ENCODE data around the gene WBP2.
A peak's percentile ranks its signal among the peaks of the same experiment; 100 is the strongest.

Gene WBP2

DNA sequence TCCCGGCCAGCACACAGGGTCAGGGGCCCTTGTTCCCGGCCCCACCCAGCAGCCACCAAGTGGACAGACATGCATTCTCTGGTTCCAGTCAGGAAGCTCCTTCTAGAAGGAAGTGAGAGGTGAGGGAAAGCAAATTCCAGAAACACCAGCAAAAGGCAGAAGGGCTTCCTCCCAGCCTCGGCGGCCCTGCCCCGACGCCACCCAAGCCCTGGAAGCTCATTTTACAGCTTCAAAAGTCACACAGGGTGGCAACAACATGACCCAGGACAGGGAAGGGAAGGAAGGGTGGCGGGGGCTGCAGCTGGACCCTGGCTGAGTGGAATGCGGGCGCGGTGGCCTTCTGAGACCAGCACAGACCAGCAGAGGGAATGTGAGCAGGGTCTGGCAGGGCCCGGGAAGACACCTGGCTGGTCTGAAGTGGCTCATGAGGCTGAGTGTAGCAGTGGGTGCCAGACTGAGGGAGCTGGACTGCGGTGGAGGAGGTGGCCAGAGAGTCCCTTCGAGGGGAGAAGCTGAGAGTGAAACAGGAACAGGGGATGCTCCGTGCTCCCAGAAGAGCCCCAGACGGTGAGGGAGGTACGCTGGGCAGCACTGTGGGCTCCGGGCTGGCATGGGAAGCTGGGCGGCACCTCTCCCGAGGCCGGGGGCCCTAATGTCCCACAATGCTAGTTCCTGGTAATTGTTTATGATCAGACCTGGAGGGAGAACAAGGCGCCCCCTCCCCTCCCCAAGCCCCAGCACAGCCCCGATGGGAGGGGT lies 9.0 kb downstream of the WBP2 start:
- TF ChIP-seq, protein P1, sequence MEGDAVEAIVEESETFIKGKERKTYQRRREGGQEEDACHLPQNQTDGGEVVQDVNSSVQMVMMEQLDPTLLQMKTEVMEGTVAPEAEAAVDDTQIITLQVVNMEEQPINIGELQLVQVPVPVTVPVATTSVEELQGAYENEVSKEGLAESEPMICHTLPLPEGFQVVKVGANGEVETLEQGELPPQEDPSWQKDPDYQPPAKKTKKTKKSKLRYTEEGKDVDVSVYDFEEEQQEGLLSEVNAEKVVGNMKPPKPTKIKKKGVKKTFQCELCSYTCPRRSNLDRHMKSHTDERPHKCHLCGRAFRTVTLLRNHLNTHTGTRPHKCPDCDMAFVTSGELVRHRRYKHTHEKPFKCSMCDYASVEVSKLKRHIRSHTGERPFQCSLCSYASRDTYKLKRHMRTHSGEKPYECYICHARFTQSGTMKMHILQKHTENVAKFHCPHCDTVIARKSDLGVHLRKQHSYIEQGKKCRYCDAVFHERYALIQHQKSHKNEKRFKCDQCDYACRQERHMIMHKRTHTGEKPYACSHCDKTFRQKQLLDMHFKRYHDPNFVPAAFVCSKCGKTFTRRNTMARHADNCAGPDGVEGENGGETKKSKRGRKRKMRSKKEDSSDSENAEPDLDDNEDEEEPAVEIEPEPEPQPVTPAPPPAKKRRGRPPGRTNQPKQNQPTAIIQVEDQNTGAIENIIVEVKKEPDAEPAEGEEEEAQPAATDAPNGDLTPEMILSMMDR (conservative IDR thresholded peaks at IDR 0.05; ENCODE audit: control insufficient read depth, insufficient read depth, low read depth, low read length) = no peak
- DNase-seq (ENCODE audit: low read depth) = no peak
- H3K4me3 ChIP-seq (ENCODE audit: control insufficient read depth, low read depth, low read length) = no peak overlapping the region

DNA sequence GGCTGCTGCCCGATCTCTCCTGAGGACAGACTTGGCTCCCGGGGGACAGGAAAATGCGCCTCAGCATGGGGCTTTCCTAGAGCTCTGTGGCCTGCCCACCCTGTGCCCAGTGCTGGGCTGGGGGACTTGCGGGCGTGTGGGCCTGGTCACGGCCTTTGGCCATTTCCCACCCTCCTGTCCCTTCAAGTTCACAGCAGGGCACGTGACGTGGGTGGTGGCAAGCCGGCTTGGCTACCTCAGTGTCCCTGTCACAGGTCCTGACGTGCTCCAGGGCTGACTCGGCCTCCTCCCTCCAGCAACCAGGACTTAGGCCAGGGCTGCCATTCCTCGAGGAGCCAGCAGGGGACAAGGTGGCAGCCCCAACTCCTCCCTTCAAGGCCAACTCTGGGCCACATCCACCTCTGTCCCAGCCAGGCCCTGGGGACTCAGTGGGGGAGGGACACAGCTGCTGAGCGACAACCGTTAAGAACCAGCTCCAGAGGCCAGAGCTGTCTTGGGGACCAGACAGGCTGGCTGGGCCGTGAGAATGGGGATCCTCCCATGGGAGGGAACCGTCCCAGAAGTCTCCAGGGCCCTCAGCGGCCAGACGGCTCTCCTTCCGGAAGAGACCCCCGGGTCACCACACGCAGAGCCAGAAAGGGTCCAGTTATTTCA lies 9.9 kb downstream of the WBP2 start:
- DNase-seq (ENCODE audit: low read depth) = peak; percentile 61
- no peak overlapping the region for H3K4me3 ChIP-seq (ENCODE audit: control insufficient read depth, low read depth, low read length)
- TF ChIP-seq, protein P1 (conservative IDR thresholded peaks at IDR 0.05; ENCODE audit: control insufficient read depth, insufficient read depth, low read depth, low read length) = peak; percentile 64

DNA sequence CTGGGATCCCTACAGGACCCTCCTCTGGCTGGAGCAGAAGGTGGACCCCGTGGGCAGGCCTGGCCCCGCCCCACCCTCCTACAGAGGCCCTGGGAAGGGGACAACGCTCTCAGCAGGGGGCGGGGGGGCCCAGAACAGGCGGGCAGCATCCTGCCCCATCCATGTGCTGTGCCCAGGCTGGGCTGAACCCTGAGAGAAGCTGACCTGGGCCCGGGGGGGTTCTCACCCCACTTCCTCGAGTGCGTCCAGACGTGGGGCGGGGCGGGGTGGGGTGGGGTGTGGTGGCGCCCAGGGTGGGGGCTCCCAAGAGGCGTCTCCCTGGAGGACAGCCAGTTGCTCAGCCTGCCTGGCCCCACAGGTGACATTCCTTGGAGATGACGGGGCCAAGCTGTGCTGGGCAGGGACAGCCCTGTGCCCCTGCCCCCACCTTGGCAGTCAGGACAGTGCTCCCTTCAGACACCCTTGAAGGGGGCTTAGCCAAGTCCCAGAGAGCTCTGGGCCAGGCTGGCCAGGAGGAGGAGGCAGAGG lies 10.5 kb downstream of the WBP2 start:
- DNase-seq (ENCODE audit: low read depth) = no peak
- TF ChIP-seq, protein P1 (conservative IDR thresholded peaks at IDR 0.05; ENCODE audit: control insufficient read depth, insufficient read depth, low read depth, low read length) = no peak
- no peak overlapping the region for H3K4me3 ChIP-seq (ENCODE audit: control insufficient read depth, low read depth, low read length)

DNA sequence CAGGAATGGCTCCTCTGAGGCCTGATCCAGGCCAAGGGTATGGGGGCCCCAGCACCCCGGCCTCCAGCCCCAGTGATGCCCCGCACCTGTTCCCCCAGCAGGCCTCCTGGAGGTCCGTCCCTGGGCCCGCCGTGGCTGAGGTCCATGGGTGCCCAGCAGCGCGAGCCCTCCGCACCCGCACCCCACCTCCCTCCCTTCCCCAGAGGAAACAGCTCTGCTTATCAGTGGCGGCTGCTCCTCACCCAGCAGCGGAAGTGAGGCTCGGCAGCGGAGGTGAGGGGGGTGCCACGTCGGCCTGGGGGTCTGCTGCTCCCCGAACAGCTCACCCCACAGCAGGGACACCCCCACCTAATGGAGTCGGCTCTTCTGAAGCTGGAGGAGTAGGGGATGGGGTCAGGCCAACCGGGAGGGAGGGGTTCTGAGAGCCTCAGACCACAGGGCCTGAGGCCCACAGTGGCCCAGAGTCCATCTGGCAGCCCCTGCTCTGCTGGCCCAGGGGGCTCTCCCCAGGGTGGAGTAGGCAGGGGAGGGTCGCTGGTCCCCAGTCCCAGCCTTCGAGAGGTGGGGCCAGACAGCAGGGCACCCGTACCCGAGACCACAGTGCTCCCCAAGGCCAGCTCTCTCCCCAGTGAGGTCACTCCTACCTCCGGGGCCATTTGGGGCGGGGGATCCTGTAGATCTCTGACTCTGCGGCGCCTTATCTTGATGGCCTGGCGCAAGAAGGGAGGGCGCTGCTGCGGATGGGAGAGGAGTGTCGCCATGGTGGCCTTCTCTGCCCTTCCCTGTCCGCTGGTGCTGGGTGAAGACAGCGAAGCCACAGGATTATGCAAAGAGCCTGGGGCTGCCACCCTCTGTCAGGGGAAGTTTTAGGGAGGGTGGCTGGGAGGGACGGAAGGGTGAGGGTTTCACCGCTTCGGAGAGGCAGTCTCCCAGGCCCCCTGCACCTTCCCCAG lies 11.3 kb downstream of the WBP2 start, which contains the start of gene UNC13D:
Gene UNC13D (minus strand): TSS at position 828 of the 953 bp plus-strand sequence. CDS start 67 bp downstream, at position 761.
- TF ChIP-seq, protein P1 (conservative IDR thresholded peaks at IDR 0.05; ENCODE audit: control insufficient read depth, insufficient read depth, low read depth, low read length) = no peak
- DNase-seq (ENCODE audit: low read depth) = no peak
- H3K4me3 ChIP-seq (ENCODE audit: control insufficient read depth, low read depth, low read length) = no peak within 1 kb of the TSS

DNA sequence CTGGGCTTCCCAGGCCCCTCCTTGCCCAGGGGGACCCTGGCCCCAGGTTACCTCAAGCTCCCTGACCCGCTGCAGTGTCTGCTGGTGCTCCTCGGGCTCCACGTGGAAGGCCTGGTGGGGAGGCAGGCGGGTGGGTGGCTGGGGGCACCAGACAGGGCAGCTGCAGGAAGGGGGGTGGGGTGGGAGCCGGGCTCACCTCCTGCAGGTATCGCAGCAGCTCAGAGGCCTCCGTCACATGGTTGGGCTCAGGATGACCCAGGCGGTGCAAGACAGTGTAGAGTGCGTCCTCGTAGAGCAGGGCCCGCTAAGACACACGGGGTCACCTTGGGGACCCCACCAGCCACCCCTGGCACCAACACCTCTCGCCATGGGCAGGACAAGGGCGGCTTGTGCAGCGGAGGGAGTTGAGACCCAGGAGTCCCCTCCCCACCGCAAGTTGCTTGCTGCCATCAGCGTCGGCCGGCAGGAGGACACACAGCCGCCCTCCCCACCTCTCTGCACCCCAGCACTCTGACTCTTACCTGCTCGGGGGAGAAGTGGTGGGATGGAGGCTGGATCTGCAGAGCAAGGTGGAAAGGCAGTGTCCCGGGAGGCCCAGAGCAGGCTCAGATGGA lies 12.1 kb downstream of the WBP2 start:
- no peak overlapping the region for H3K4me3 ChIP-seq (ENCODE audit: control insufficient read depth, low read depth, low read length)
- DNase-seq (ENCODE audit: low read depth) = no peak
- TF ChIP-seq, protein P1 (conservative IDR thresholded peaks at IDR 0.05; ENCODE audit: control insufficient read depth, insufficient read depth, low read depth, low read length) = no peak

DNA sequence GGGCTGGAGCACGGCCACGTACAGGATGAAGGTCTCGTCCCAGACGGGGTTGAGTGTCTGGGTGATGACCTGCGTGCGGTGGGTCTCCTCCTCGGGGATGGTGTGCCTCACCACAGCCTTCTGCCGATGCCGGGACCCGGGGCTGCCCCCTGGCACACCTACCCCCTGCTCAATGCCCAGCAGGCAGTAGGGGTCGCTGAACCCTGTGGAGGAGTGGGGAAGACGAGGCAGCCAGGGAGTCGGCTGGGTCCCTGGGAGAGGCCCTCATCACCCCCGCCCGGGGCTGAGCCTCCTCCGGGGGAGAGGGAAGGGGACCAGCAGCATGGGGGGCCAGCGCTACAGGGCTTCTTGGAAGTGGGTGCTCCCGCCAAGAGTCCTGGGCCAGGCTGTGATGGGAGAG lies 12.7 kb downstream of the WBP2 start:
- no peak for DNase-seq (ENCODE audit: low read depth)
- TF ChIP-seq, protein P1 (conservative IDR thresholded peaks at IDR 0.05; ENCODE audit: control insufficient read depth, insufficient read depth, low read depth, low read length) = no peak
- H3K4me3 ChIP-seq (ENCODE audit: control insufficient read depth, low read depth, low read length) = no peak overlapping the region
